CD4-positive, alpha-beta T cell treated with Interleukin-1 beta for 1 hour (primary cell): Measurements from ENCODE around the gene CD9.
A peak's percentile ranks its signal among the peaks of the same experiment; 100 is the strongest.
"Not testable (repeated sequence)": the region's sequence is repeated elsewhere in the genome, so short reads cannot be mapped to it uniquely, and the experiment has no call there.

ENCODE experiments used
- DNase-seq, 2 donors: peaks; one replicate each; pipeline ENCODE4 v3.0.0-alpha.2; 2020 to 2022

Gene CD9

DNA sequence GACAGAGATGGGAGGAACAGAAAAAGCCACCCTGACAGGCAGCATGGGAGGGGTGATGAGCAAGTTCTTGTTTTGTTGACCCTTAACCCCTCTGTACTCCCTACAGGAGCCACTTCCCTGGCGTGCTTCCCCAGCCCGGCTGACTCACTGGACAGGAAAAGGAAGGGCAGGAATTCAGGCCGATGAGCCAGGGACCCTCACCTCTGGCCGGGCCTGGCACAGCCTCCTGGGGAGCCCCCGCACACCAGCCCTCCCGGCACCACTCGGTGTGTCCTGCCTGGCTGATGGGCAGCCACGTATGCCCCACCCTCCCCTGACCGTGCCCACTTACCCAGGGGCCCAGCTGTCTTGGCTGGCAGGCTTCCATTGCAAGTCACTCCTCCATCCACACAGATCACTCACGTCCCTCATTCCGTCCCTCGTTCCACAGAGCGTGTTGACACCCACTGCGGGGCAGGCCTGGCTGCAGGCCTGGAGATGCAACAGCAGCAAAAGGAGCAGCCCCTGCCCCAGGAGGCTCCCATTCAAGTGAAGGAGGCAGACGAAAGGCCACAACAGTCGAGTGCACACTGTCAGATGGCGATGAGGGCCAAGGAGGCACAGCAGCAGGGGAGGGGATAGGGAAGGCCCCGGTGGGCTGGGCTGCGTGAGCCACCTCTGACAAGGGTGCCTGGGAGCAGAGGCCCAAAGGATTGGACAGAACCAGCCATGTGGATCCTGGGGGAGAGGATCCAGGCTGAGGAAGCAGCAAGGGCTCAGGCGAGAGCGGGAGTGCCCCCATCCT lies 19.7 kb upstream of the CD9 start:
- no peak for DNase-seq

DNA sequence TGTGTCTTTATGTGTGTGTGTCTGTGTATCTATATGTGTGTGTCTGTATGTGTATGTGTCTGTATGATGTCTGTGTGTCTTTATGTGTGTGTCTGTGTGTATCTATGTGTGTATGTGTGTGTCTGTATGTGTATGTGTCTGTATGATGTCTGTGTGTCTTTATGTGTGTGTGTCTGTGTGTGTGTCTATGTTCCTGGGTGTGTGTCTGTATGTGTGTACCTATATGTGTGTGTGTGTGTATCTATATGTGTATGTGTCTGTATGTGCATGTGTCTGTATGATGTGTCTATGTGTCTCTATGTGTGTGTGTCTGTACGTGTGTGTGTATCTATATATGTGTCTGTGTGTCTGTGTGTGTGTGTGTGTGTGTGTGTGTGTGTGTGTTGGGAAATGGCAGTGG lies 19.0 kb upstream of the CD9 start:
- DNase-seq = no peak

GRCh38 chr12:6181583-6182278 lies 18.5 kb upstream of the CD9 start:
- DNase-seq = no peak

GRCh38 chr12:6182279-6182898 lies 17.8 kb upstream of the CD9 start:
- DNase-seq = no peak

DNA sequence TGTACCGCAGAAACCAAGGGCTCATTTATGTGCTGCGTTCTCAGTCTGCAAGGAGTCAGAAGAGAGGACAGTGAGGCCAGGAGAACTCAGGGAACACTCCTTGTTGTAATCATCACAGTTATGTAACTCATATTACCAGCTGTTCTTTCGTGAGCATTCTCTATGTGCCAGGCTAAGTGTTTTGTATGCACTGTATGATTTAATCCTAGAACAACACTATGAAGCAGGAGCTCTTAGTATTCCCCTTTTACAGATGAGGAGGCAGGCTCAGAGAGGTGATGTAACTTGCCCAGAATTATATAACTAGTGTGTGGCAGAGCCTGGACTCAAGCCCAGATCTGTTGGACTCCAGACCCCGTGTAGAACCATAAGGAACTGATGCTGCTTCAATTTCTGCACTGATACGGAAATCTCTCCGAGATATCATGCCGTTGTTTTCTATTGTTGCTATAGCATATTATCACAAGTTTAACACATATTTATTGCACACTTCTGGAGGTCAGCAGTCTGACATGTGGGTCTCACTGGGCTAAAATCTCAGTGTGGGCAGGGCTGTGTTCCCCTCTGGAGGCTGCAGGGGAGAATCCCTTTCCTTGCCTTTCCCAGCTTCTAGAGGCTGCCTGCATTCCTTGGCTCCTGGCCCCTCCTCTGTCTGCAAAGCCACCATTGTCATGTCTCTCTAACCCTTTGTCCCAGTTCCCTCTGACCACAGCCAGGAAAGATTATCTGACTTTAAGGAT lies 16.3 kb upstream of the CD9 start:
- no peak for DNase-seq

DNA sequence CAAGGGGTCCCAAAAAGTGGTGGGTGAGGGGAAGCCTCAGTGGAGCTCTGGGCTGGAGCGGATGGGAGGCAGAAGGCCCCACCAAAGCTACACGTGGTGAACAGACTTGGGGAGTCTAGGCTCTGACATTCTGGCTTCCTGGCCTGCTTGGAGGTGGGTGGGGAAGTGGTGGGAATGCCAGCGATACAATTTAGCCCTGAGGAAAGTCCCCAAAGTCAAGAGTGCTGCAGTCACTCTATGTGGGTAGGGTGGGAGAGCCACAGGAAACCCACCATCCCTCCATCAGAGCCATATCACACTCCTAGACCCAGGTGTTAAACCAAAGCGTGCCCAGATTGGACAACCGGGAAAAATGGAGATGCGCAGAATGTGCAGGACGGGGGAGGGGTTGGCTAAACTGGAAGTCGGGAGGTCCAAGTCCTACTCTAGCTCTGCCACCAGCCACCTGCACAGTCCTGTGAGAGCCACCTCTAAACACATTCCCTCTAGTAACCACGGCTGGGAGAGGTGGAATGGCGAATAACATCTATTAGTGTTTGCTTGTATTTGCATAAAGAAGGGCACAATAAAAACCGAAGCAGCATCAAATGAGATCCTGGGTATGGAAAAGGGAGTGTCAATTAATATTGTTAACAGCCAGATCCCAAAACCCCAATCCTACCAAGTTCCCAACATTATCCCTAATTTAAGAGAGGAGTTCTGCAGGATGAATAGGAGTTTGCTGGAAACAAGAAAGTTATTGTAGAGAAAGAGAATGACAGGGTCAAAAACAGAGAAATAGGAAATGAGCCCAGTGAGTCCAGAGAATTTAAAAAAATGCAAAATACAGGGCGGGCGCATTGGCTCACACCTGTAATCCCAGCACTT lies 14.0 kb upstream of the CD9 start:
- no peak for DNase-seq

GRCh38 chr12:6187948-6188793 lies 12.0 kb upstream of the CD9 start:
- DNase-seq = no peak

GRCh38 chr12:6189028-6189427 lies 11.2 kb upstream of the CD9 start:
- no peak for DNase-seq

DNA sequence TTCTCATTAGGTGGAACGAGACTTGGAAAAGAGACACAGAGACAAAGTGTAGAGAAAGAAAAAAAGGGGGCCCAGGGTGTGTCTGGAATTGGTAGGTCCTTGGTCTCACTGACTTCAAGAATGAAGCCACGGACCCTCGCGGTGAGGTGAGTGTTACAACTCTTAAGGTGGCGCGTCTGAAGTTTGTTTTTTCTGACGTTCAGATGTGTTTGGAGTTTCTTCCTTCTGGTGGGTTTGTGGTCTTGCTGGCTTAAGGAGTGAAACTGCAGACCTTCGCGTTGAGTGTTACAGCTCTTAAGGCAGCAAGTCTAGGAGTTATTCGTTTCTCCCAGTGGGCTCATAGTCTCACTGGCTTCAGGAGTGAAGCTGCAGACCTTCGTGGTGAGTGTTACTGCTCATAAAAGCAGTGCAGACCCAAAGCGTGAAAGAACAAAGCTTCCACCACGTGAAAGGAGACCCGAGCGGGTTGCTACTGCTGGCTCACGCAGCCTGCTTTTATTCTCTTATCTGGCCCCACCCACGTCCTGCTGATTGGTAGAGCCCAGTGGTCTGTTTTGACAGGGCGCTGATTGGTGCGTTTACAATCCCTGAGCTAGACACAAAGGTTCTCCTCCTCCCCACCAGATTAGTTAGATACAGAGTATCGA lies 10.1 kb upstream of the CD9 start:
- DNase-seq = not testable (repeated sequence)

GRCh38 chr12:6190767-6191530 lies 9.3 kb upstream of the CD9 start:
- not testable (repeated sequence) for DNase-seq

DNA sequence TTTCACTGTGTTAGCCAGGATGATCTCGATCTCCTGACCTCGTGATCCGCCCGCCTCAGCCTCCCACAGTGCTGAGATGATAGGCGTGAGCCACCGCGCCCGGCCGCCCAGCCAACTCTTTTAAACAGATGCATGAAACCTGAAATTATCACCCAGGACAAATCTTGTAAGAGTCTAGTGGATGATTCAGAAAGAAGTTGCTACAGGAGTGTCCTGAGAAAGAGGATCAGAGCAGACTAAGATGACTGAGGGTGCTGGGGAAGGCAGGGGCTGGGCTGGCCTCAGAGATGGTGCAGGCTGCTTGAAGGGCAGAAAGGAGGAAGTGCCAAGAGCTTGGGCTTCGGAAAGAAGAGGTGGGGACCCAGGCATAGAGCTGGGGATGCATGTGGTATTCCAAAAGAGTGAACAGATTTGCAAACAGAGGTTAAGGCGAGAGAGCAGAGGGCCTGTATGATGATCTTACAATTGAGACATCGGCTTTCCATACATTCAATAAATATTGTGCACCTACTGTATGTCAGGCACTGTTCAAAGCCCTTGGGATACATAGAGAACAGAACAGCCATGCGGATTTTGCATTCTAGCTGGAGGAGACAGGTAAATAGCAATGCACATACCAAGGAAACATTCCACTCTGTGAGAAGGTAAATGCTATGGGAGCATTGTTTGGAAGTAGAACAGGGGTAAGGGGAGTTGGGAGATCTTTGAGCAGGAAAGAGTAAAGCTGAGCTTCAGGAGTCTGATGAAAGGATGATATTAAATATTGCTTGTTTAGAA lies 7.4 kb upstream of the CD9 start:
- no peak for DNase-seq

DNA sequence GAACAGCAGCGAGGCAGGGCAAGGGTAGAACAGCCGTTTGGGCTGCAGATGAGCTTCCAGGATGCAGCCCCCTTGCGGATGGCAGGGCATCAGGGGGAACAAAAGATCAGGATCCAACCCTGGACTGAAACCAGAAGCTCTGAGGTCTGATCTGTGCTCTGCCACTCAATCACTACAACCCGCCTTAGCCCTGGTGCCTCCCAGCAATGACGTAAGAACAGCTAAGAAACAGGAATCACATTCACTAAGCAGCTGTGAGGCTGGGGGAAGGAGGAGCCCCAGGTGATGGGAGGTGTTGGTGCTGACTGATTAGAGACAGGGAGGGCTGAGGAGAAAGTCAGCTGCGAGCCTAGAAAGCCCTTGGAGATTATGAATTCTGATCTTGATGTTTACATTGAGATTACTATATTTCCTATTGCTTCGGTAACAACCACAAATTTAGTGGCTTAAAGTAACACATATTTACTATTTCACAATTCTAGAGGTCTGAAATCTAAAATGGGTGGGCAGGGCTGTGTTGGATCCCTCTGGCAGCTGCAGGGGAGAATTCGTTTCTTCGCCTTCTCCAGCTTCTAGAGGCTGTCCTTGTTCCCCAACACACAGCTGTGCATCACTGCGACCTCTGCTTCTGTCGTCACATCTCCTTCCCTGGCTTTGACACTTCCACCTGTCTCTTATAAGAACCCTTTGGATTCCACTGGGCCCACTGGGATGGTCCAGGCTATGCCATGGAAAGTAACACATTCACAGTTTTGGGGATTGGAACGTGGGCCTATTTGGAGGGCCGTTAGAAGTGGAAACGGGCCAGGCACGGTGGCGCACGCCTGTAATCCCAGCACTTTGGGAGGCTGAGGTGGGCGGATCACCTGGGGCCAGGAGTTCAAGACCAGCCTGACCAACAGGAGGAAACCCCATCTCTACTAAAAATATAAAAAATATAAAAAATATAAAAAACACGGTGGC lies 6.1 kb upstream of the CD9 start:
- DNase-seq = peak in 1 of 2 donors; percentile 54

GRCh38 chr12:6195665-6196535 lies 4.3 kb upstream of the CD9 start:
- DNase-seq = peak; percentile 66 to 72

DNA sequence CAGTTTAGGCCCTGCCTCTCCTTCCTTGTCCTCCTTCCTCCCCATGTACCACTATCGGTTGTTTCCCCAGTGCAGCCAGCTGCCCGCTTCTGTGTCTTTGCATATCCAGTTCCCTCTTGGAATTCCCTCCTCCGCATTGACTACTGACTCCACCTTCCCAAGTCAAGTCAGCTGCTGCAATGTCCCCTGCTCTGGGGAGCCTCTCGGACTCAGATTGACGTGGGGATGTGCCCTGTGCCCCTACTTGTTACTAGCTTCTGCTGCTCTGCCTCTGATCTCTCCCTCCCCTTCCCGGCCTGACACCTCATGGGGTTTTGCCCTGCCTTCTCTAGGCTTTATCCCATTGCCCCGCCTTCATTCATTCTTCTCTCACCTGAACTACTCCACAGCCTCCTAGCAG lies 2.1 kb upstream of the CD9 start:
- no peak for DNase-seq

GRCh38 chr12:6198556-6198955 lies 1.6 kb upstream of the CD9 start:
- DNase-seq = no peak

GRCh38 chr12:6198985-6199530 lies 1.1 kb upstream of the CD9 start:
- DNase-seq = no peak
